Tibial nerve (tissue), 4 donors: ENCODE data around the gene DTL. TPM values are rescaled to one million over a fixed set of nuclear protein-coding genes. Genes with fewer than 3 reads are reported as not detected.

ENCODE experiments used
- DNase-seq, 2 donors: peaks; one replicate each; pipeline ENCODE4 v3.0.0-alpha.2; 2019; ENCODE audit warnings: low spot score in 2 of 2
- H3K27ac ChIP-seq, 4 donors: fragments of 200-600 bp; sonication (generic) in 3 of 4; one replicate each; pipeline ENCODE4 v1.5.1; 2017 to 2019; ENCODE audit warnings: mild to moderate bottlenecking in 1 of 4
- H3K27me3 ChIP-seq, 2 donors: fragments of 200-600 bp; sonication (generic) in 1 of 2; one replicate each; pipeline versions ENCODE4 v1.5.1 to v1.6.0; 2017 to 2019
- H3K36me3 ChIP-seq, 3 donors: fragments of 200-600 bp; sonication (generic); one replicate each; pipeline ENCODE4 v1.5.1; 2018 to 2019
- H3K4me1 ChIP-seq, 4 donors: fragments of 200-600 bp; sonication (generic) in 3 of 4; one replicate each; pipeline ENCODE4 v1.5.1; 2017 to 2019
- H3K4me3 ChIP-seq, 4 donors: fragments of 200-600 bp; sonication (generic) in 3 of 4; one replicate each; pipeline ENCODE4 v1.5.1; 2017 to 2019; ENCODE audit warnings: mild to moderate bottlenecking in 1 of 4, moderate library complexity in 1 of 4
- H3K9me3 ChIP-seq, 4 donors: fragments of 200-600 bp; sonication (generic) in 3 of 4; one replicate each; pipeline ENCODE4 v1.5.1; 2017 to 2019
- EP300 ChIP-seq, 2 donors: sonication (generic); formaldehyde crosslinking; IDR thresholded peaks; one replicate each; pipeline ENCODE4 v1.6.1; 2017; ENCODE audit warnings: antibody characterized with exemption in 2 of 2, mild to moderate bottlenecking in 1 of 2
- POLR2A ChIP-seq, 2 donors: fragments of 450-650 bp; IDR thresholded peaks; one replicate each; pipeline ENCODE4 v1.6.1; 2017; ENCODE audit warnings: antibody characterized with exemption in 2 of 2, mild to moderate bottlenecking in 2 of 2, moderate library complexity in 2 of 2
- WGBS, 2 donors: methylation state at CpG; one replicate each; pipeline ENCODE4 v1.1.5; 2018; 5-methylcytosine and 5-hydroxymethylcytosine counted together
- total RNA-seq, 4 donors: library from RNA; depleted of rRNA; stranded (reverse); fragments of >200 nt; gene quantifications; one replicate each; pipeline ENCODE4 v1.1.0, GENCODE V29; 2016
- TF ChIP-seq, protein P1 (sequence below), 5 experiments: fragments of 200-600 bp in 3 of 5; fragments of 450-650 bp in 2 of 5; sonication (generic) in 3 of 5; IDR thresholded peaks; one replicate each; pipeline ENCODE4 v1.5.1; 2016 to 2019; ENCODE audit warnings: antibody characterized with exemption in 5 of 5, mild to moderate bottlenecking in 3 of 5, moderate library complexity in 2 of 5

DTL gene
- total RNA-seq, 4 donors from 2014 or later, result 0.21 to 0.90 TPM; not detected in 2

DNA sequence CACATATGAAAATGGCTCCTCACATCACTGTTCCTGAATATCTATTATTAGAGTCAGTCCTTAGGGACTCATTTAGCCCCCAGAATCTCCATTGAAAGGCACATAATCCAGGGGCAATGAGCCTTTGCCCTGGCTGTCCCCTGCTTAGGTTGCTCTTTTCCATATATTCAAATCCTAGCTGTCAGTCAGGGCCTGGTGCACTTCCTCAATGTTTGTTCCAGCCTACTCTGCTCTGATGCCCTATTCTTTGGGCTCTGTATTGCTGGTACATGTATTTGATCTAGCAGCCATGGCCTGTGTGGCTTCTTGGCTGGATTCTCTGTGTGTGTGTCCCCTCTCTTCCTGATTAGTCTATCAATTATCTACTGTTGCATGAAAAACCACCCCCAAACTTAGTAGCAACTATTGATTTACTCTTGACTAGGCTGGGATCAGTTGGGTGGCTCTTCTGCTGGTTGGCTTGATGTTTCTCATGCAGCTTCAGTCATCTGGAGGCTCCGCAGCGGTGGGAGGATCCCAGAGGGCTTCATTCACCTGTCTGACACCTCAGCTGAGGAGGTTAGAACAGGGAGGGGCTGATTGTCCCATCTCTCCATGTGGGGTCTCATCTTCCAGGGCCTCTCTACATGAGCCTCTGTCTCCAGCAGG lies 107.5 kb downstream of the DTL start:
- H3K36me3 ChIP-seq, result no peaks in the 10 kb centered on the region
- H3K4me3 ChIP-seq, result no peak overlapping the region
- no peak overlapping the region for H3K27ac ChIP-seq
- TF ChIP-seq POLR2A (IDR thresholded peaks at IDR 0.05) (no peak), EP300 (IDR thresholded peaks at IDR 0.05) (no peak)
- TF ChIP-seq, protein P1, sequence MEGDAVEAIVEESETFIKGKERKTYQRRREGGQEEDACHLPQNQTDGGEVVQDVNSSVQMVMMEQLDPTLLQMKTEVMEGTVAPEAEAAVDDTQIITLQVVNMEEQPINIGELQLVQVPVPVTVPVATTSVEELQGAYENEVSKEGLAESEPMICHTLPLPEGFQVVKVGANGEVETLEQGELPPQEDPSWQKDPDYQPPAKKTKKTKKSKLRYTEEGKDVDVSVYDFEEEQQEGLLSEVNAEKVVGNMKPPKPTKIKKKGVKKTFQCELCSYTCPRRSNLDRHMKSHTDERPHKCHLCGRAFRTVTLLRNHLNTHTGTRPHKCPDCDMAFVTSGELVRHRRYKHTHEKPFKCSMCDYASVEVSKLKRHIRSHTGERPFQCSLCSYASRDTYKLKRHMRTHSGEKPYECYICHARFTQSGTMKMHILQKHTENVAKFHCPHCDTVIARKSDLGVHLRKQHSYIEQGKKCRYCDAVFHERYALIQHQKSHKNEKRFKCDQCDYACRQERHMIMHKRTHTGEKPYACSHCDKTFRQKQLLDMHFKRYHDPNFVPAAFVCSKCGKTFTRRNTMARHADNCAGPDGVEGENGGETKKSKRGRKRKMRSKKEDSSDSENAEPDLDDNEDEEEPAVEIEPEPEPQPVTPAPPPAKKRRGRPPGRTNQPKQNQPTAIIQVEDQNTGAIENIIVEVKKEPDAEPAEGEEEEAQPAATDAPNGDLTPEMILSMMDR (IDR thresholded peaks at IDR 0.05), result no peak
- DNase-seq, result no peak
- H3K27me3 ChIP-seq, result no peaks in the 10 kb centered on the region
- WGBS, 2 donors, result 100% methylated on average over 1 to 2 of the region's 2 CpGs
- no peaks in the 10 kb centered on the region for H3K4me1 ChIP-seq
- H3K9me3 ChIP-seq, result peaks cover 0 to 4% (median 0%) of the 10 kb centered on the region in 4 donors

DNA sequence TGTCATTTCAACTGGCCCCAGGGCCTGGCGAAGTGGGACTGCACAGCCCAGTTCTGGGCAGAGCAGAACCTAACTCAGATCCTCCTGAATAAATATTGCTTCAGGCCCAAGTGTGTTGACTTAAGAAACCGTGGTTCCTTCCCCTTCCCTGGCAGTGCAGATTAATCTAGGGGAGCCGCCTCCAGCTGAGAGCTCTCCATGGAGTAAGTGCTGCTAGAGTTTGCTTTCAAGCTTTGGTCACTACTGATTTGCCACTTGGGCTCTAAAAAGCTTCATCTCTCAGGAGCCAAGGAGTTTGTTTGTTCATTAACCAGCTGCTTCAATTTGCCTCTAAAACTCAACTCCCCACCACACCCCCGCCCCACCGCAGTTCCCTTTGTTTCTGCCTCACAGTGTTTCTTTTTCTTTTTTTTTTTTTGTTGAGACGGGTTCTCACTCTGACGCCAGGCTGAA lies 112.1 kb downstream of the DTL start:
- no peak overlapping the region for H3K27ac ChIP-seq
- no peaks in the 10 kb centered on the region for H3K27me3 ChIP-seq

DNA sequence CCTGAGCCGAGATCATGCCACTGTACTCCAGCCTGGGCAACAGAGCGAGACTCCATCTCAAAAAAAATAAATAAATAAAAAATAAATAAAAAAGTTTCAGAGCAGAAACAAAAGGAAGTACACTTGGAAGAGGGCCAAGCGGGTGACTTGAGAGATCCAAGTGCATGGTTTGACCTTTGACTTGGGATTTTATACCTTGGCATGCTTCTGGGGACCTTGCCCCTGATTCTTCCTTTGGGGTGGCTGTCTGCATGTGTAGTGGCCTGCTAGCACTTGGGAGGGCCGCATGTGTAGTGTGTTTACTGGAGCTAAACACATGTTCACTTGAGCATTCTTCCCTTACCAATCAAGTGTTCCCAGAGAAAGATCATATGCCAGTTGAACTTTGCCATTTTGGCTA lies 114.0 kb downstream of the DTL start:
- Histone ChIP-seq H3K27me3 (no peaks in the 10 kb centered on the region), H3K9me3 (peaks cover 0 to 1% (median 0%) of the 10 kb centered on the region in 4 donors), H3K36me3 (no peaks in the 10 kb centered on the region), H3K4me3 (no peak overlapping the region), H3K27ac (no peak overlapping the region), H3K4me1 (peaks cover 0 to 4% (median 0%) of the 10 kb centered on the region in 4 donors)
- DNase-seq, result no peak
- WGBS, 2 donors, result 81 to 91% methylated on average over 4 of the region's 4 CpGs
- TF ChIP-seq POLR2A (IDR thresholded peaks at IDR 0.05) (no peak), EP300 (IDR thresholded peaks at IDR 0.05) (no peak)
- TF ChIP-seq, protein P1 (IDR thresholded peaks at IDR 0.05), result no peak

More for the DNA sequence above, 112.1 kb downstream of the DTL start:
- Histone ChIP-seq H3K36me3 (no peaks in the 10 kb centered on the region), H3K9me3 (peaks cover 0 to 4% (median 0%) of the 10 kb centered on the region in 4 donors), H3K4me3 (no peak overlapping the region), H3K4me1 (peaks cover 0 to 4% (median 0%) of the 10 kb centered on the region in 4 donors)
- TF ChIP-seq, protein P1 (IDR thresholded peaks at IDR 0.05), result no peak
- TF ChIP-seq POLR2A (IDR thresholded peaks at IDR 0.05) (no peak), EP300 (IDR thresholded peaks at IDR 0.05) (no peak)
- no peak for DNase-seq
- WGBS, 2 donors, result 50 to 55% methylated on average over 7 of the region's 7 CpGs

DNA sequence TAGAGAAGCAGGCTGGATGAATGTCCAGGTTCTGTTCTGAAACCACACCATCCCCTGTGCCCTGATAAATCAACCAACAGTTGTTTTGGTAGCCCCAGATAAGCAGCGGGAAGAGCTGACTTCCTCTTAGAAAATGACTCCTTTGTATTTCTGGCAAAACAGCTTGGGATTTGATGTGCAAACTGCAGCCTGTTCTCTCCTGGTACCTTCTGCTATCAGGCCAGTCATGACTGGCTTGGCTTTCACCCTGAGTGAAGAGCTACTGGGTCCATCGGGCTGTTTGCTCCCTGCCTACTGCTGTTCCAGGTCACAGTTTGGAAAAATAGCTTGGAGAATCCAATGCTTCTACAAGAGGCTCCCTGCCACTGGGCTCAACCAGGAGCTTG lies 116.8 kb downstream of the DTL start:
- Histone ChIP-seq H3K27ac (peak overlapping the region in 1 of 4 donors; percentile 55), H3K9me3 (peaks cover 0 to 7% (median 0%) of the 10 kb centered on the region in 4 donors), H3K4me1 (peaks cover 0 to 4% (median 0%) of the 10 kb centered on the region in 4 donors), H3K36me3 (no peaks in the 10 kb centered on the region), H3K27me3 (no peaks in the 10 kb centered on the region), H3K4me3 (no peak overlapping the region)
- DNase-seq, result no peak
- WGBS, 2 donors, result 10 to 23% methylated on average over 2 of the region's 2 CpGs
- TF ChIP-seq, protein P1 (IDR thresholded peaks at IDR 0.05), result no peak
- no peak for TF ChIP-seq POLR2A (IDR thresholded peaks at IDR 0.05)
- TF ChIP-seq EP300 (IDR thresholded peaks at IDR 0.05), result no peak

DNA sequence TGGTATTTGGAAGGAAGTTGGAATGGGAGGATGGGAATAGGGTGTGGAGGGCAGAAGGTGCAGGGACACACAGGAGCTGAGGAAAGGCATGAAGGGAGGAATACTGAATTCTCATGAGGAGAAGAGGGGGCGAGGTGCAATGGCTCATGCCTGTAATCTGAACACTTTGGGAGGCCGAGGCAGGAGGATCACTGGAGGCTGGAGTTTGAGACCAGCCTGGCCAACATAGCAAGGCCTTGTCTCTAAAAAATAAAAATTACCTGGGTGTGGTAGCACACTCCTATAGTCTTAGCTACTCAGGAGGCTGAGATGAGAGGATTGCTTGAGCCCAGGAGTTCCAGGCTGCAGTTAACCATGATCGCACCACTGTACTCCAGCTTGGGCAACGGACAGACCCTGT lies 117.3 kb downstream of the DTL start:
- Histone ChIP-seq H3K4me1 (peaks cover 0 to 4% (median 0%) of the 10 kb centered on the region in 4 donors), H3K4me3 (no peak overlapping the region), H3K27ac (no peak overlapping the region), H3K27me3 (no peaks in the 10 kb centered on the region), H3K36me3 (no peaks in the 10 kb centered on the region), H3K9me3 (peaks cover 0 to 7% (median 0%) of the 10 kb centered on the region in 4 donors)
- no peak for DNase-seq
- 91 to 93% methylated on average over 4 of the region's 4 CpGs for WGBS, 2 donors
- TF ChIP-seq, protein P1 (IDR thresholded peaks at IDR 0.05), result no peak
- TF ChIP-seq EP300 (IDR thresholded peaks at IDR 0.05) (no peak), POLR2A (IDR thresholded peaks at IDR 0.05) (no peak)
